ENCODE results near the gene COMT.
A peak's percentile ranks its signal among the peaks of the same experiment; 100 is the strongest.

Gene COMT

DNA sequence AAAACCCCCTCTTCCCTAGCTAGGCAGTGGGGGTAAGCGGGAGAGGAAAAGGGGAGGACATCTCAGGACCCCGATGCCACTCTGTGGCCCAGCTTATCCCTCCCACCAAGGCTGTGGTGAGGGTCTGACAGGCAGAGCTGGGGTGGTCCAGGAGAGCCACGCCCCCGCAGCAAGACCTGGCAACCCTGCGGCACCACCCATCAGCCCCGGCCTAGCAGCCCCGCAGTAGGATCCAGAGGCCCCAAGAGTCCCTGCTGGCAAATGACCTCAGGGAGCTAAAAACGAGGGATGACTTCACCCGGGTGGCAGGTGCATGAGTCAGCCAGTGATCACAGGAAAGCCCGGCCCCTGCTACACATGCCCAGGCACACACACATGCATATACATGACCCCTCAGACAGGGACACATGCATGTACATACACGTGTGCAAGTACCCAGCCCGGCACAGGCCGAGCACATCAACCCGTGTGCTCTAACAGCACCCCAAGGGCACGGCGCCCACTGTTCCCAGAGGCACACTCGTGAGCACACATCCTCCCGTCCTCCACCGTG is 42.7 kb downstream of the COMT start:
- no peak for DNase-seq

DNA sequence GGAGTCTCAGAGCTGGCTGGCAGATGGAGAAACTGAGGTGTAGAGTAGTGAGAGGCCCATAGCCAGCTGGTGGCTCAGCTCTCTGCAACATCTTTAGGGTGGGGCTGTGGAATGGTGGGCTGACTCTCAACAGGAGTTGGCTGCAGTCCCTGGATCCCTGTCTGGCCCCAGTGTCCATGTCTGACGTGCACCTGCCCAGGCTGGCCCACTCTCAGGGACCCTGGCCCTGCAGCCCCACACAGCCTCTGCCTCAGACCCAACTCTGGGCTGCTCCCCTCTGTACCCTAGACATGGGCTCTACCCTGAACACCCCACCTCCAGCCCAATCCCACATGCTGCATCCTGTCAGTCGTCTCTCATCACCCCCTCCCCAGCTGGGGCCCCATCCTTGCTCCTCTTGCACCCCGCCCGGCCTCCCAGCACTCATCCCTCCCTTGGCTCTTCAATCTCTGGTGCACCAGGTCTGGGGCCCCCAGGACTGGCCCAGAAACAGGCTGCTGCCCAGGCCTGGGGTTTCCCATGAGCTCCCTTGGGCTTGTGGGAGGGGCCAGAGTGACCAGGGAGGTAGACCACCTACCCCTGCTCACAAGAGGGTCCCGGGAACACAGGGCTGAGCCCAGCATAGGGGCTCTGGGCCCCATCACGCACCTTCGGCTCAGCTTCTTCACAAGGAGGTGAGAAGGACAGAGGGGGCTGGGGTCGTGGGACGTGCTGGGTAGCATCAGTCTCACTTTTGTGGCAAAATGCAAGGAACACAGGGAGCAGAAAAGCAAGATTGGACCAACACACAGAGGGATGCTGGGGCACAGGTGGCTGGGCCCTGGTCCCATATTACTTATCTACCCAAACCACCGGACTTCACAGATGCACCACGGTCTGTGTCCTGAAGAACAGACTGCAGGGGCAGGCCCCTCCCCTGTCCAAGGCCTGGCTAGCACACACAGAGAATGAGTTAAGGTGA is 43.6 kb downstream of the COMT start:
- DNase-seq = no peak

DNA sequence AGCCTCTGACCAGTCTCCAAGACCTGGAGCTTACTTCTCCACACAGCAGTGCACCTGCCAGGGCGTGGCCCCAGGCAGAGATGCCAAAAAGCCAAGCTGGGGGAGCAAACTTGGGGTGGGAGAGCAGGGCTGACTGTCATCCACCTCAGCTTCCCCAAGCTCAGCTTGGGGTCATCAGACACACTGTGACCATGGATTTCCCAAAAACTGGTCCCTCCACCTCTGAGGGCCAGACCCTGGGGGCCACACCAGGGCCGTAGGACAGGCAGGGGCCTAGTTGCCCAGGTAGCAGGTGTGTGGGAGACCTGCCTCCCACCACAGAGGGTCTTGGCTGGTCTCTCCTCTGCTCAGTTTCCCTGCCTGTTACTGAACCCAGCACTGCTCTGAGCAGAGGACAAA is 44.4 kb downstream of the COMT start:
- DNase-seq = no peak

DNA sequence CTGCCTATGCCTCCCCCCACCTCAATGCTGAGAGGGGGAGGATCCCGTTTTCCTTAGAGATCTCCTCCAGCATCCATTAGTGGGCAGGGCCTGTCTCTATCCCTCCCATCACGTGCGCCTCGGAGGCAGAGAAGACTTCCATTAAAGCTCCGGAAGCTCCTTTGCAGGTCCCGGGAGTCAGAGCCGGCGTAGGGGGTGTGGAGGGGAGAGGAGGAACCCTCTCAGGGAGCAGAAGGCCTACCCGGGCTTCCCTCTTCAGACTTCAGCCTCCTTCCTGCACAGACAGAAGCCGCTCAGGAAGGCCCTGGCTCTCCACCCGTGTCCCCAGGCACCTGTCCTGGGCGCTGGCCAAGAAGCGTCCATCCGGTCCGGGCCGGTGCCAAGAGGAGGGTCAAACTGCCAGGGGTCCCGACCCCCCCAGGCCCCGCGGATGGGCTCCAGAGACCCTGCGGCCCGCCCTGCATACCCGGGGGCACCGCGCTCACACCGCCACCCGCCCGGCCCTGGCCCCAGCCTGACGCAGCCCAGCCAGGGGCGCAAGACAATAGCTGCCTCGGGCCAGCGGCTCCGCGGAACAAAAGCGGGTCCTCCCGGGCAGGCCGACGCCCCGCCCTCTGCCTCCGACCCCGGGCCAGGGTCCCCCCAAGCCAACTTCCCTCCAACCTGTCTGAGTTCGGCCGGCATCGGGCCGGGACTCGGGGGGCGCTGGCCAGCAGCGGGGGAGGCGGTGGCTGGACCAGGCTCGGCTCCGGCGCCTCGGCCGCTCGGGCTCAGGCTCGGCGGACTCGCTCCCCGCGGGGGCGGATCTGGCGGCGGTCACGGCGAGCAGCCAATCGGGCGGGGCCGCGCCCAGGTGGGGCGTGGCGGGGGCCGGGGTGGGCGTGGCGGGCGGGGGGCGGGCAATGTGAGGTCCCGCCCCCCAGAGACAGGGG is 45.1 kb downstream of the COMT start:
- DNase-seq = peak; percentile 62

DNA sequence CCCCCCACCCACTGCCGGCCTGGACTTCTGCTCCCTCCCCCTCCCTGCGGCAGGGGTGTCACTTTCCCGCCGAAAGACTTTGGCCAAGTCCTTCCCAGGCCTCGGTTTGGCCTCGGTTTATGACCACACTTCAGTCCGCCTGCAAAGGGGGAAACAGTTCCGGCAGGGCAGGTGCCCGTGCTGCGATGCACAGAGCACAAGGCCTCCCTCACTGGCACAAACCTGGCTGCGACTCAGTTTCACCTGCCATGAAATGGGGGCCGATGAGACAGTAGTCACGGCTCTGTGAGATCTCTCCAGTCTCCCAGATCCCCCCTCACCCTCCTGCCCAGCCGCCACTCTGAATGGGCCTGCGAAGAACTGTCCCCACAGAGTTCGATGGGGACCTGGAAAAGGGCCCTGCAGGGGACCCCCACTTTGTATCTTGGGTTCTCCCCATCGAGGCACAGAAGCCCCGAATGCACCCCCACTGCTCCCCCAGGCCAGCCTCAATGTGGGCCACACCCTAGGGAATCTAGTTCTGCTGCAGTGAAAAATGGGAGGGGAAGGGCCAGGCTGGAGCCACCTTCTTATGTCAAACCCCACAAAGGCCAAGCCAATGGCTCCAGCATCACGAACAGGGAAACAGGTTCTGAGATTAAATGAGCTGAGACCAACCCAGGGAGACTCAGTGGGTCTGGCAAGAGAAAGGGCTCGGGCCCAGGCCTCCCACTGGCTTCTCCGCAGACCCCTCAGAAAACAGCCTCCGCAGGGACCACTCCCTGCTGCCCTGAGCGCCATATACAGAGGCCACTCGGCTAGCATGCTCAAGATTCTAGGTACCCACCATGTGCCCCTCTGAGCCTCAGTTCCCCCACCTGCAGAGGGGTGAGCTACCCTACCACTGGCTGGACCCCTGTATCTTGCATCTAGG is 46.1 kb downstream of the COMT start:
- DNase-seq = no peak

DNA sequence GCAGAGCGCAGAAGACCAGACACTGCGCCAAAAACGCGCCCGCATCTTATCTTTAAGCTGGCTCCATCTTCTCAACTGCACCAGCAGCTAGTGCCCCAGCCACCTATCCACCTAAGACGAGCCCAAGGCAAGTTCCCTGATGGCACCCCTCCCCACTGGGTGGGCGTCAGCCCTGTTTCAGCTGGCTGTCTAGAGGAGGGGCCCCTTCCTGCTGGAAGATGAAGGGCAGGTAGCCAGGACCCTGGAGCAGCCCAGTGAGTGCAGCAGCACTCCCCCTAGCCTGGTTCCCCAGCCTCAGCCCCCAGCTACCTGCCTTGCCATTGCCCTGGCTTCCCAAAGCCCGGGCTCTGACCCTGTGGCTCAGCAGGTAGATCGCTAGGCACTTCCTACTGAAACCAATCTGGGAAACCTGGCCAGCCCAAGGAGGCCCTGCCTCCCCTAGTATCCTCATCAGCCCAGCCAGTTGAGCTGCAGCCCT is 46.8 kb downstream of the COMT start:
- DNase-seq = no peak

DNA sequence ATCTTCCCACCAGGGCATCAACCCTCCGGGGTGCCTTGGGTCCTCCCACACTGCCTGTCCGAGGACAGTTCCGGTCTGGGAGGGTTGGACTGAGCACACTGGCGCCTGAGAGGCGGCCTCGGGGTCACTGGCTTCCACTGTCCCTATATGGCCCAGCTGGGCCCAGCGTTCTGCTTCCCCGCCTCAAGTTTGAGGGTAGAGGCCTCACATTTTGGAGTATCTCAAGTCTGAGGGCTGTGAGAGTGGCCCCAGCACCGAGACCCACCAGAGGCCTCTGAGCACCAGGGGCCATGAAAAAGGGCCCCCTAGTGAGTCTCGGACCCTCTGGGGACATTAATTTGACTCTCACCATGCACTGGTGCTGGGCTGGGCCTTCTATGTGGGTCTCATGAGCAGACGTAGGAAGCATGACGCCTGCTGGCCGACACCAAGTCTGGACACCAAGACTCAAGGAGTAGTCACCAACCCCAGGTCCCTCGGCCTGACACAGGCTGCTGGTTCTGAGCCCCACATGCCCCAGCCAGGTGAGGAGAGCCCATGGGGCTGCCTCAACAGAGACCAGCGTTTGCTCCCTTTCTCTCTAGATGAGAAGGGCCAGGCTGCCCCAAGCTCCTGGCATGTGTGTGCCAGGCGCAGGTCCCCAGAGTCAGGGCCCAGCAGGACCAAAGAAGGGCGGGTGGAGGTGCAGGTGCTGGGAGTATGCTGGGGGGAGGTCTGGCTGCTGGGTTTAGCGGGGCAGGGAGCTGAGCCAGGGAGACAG is 47.6 kb downstream of the COMT start:
- DNase-seq = no peak

DNA sequence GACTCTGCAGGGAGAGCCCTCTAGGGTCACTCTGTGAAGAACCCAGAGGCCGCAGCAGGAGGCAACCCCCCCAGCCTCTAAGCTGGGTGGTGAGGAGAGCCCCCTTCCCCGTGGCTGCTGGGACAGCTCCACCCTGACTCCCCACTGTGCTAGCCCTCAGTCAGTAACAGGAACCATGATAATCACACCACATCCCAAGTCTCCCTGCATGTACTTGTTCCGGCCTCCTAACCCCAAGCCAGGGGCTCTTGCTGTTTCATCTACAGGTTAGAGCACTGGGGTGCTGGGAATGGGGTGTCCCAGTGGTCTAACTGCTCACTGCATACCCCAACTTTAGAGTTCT is 48.1 kb downstream of the COMT start:
- no peak for DNase-seq

DNA sequence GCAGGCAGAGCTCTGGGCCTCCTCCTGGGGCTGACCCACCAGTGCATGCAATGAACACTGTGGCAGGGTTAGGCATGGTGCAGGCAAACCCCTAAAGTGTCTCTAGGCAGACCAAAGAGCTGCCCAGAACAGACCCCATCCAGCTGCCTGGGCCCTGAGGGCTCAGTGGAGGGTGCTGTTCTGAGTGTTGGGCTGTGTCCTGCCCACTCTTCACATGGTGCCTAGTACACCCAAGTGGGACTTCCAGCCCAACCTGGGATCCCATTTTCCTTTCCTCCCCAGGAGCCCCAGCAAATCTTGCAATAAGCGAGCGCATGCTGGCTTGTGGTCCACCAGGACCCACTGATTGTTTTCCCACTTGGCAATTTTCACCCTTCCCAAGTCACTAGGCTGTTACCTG is 48.6 kb downstream of the COMT start:
- no peak for DNase-seq

DNA sequence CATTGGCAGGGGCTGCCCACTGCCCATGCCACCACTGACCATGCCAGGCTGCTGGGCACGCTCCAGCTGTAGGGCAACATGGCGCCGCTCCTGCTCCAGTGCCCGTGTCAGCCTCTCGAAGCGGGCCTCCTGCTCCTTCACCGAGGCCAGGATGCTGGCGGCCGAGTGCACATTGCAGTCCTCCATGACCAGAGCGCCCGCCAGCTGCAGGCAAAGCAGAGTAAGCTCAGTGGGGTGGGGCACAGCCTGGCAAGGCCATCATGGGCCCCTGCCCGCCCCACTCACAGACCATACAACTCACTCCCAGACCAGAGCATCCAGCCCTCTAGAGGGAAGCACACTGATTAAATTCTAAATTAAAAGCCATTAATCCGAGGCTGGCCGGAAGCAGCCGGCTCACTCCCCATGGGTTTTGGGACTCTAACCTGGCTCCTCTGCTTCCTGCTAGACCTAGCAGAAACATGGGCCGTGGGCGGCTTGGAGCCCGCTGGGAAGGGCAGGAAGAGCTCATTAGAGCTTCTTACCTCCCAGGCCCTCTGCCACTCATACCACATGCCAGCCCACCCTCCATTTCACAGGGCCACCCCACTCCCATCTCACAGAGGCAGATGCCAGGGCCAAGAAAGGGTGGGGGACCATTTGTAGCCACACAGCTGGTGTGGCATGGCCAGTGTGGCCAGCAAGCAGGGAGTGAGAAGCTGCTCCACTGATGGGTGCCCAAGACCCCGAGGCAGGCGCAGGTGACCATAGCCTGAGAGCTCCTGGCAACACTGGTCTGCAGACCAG is 49.2 kb downstream of the COMT start:
- DNase-seq = no peak

DNA sequence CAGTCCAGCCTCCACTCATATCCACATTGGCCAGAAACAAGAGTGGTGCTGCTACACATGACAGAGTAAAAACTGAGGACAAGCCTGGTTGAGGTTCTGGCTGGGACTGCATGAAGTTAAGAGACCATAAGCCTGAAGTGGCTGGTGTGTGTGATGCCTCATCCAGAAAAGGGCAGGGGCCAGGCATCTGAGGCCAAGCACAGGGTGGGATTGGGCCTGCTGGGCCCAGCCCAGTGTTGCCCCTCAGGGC is 49.7 kb downstream of the COMT start:
- DNase-seq = no peak

DNA sequence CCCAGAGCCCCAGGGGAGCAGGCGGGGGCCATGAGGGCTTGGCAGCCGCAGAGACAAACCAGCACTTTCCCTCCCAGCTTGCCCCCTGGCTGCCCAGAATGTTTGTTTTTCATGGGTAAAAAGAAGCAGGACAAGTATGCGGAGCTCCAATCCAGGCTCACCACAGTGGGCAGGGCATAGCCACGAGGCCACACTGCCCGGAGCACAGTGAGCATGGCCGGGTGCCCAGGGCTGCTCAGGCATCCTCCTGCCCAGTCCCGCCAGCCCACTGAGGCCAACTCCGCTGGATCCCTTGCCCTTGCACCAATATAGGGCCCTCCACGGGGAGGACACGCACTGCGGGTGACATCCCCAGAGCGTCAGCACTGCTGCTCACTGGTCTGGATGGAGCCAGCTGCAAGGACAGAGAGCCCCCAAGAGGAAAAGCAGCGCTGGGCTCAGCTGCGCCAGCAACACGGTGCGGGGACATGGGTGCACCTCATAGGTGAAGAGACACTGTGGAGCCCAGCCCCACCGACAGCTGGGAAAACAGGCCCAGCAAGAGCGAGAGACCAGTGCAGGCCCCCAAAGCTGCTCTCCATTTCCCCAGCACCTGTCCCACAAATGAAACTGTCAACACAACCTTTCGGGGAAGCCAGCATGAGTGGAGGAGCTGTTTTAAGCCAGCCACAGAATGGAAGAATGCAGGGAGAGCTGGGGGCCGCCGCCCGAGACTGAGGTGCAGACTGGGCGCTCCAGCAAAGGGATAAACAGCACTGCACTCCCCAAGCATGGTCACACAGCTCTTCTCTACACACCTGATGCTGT is 50.3 kb downstream of the COMT start:
- no peak for DNase-seq

DNA sequence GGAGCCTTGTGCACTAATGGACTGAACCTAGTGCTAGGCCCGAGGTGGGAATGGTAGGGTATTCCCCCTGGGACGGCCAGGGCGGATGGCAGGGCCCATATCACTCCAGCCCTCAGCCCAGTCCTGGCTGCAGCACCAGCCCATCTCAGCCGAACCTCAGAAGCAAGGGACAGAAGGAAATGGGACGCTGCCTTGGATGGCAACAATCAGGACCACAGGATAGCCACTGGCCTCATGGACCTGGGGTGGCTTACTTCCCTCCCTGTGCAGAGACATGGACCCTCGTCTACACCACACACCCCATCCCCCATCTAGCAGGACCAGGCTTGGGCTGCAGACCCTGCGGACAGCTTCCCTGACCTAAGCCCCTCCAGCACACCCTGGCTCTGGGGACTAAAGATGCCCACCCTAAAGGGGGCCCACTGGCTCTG is 50.9 kb downstream of the COMT start:
- DNase-seq = no peak

DNA sequence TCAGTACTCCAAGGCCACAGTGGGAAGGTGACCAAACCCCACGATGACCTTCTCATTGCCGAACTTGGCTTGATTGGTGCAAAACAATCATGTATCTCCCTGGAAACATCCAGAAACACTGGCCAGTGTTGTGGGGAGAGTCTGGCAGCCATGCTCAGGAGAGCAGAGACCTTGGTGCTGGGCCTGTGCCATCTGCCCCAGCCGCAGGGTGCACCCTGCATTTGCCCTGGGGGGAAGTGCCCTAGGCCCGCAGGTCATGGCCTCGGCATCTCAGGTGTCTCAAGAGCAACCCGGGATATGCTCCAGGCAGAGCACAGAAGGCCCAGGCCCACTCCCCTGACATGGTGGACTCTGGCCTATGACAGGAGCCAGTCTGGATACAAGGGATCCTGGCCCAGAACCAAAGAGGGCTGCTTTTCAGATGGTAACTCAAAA is 51.4 kb downstream of the COMT start:
- no peak for DNase-seq

DNA sequence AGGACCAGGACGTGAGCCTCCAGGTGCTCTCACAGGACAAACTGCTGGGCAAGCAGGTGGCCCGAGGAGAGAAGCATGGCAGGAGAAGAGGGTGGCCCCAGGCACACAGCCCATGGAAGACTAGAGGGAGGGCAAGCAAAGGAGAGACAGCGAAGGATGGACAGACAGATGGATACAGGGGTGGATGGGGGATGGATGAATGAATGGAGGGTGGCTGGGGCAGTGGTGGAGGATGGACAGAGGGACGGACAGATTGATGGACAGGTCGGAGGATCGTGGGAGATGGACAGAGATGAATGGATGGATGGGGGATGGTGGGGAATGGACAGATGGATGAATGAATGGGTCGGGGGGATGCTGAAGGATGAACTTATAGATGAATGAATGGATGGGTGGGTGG is 52.4 kb downstream of the COMT start:
- DNase-seq = no peak

DNA sequence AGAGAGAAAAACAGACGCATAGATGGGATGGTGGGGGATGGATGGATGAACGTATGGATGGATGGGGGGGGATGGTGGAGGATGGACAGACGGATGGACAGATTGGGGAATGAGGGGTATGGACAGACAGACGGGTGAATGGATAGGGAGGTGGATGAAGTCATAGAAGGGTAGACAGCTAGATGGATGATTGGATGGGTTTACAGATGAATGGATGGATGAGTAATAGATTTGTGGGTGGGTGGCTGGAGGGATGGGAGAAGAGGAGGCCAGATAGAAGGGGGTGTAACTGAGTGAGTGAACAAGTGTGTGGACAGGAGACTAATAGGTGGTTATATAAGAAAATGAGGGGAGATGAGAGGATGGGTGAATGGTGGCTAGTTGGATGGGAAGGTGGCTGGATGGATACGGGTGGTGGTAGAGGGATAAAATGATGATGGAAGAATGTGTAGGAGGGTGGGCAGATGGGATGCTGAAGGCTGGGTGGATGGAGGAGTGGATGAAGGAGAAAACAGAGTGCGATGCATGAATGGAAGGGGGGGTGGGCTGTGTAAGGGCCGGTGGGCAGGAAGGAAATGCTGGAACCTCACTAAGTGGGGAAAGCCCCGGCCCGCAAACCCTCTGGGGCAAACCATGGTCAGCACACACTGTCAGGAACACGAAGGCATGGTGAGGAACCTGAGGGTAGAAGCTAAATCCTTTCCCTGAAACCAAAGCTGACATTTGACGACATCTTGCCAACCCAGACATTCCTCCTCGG is 53.5 kb downstream of the COMT start:
- no peak for DNase-seq

DNA sequence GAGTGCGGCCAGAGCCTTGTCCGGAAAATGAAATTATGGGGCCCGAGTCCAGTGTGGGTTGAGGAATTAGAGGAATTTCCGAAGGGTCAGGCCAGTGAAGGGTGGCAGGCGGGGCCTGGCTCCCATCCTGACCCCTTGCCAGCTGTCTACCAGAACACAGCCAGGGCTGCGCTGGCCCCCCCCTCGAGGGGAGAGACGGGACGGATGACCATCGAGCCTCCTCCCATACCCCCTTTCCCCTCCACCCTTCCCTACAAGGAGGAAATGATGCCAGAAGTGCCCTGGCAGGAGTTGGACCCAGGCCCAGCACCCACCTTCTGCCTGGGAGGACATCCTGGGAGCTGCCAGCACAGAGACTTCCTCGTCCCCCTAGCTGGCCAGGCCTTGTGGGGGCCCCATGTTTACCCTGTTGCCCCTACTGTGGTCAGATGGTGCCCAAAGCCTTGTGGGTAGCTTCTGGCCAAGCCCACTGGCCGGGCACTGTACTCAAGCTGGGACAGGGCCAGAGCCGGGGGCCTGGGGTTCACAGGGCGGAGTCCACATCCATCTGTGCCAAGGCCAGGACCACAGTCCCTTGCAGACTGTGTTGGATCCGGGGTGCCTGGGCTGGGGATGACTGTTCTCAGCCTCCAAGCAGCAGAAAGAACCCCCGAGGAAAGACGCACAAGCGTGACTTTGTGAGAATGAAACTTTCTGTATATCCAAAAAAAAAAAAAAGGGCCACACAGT is 54.2 kb downstream of the COMT start:
- DNase-seq = no peak

DNA sequence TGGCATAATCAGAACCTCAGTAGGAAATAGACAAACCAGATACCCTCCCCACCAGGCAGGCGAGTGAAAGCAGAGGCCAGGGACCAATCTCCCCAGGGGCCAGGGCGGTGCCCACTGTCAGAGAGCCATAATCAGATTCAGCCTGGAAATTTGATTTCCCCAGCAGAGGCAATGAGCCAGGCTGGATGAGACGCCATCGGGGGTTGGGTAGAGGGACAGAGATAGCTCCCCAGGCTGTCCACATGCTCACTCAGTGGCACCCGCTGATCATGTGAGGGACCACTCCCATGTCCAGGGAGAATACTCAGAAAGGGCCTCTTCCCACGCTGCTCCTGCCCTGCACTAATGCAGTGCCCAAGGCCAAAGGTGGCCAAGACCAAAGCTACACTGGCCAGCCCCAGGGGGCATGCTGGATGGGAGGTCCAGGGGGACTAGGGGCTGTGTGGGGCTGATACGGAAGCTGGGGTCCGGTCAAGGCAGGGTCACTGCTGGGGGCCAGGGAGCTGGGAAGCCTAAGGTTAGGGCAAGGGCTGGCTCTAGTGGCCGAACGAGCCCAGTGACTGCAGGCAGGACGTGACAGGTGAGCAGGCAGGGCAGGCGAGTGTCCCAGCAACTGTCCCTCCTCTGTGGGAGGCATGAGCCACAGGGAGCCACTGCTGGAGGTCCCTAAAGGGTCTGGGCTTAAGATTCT is 55.3 kb downstream of the COMT start:
- DNase-seq = no peak

Data from NCI-H1105 (cell line).